Natural killer cell (primary cell): ENCODE data around the gene PHACTR1. TPM values are rescaled to one million over a fixed set of nuclear protein-coding genes. Genes with fewer than 3 reads are reported as not detected.

ENCODE experiments used
- ATAC-seq, 3 donors: fragments of 150-1000 bp in 2 of 3; fragments of 200-7000 bp in 1 of 3; cut with Tn5 transposase; 1 replicate in 1 of 3; 2 replicates in 2 of 3; pipeline ENCODE4 v1.10.0; 2021; ENCODE audit warnings: mild to moderate bottlenecking in 2 of 3, moderate library complexity in 2 of 3
- DNase-seq, 2 donors: peaks; one replicate each; pipeline versions ENCODE4 v3.0.0 to v3.0.0-alpha.2; 2013 to 2021; ENCODE audit warnings: mixed read lengths in 1 of 2
- H3K27ac ChIP-seq: one replicate; pipeline ENCODE4 v1.5.1; 2013; ENCODE audit warnings: mild to moderate bottlenecking, low read length
- H3K27me3 ChIP-seq: one replicate; pipeline ENCODE4 v1.6.1; 2013; ENCODE audit warnings: low read length; ENCODE audit not compliant: control insufficient read depth, insufficient read depth
- H3K36me3 ChIP-seq: one replicate; pipeline ENCODE4 v1.6.1; 2013; ENCODE audit warnings: low read length; ENCODE audit not compliant: control insufficient read depth, insufficient read depth
- H3K4me1 ChIP-seq: one replicate; pipeline ENCODE4 v1.6.1; 2013; ENCODE audit warnings: low read length; ENCODE audit not compliant: control insufficient read depth, insufficient read depth
- H3K4me3 ChIP-seq: one replicate; pipeline ENCODE4 v1.5.1; 2013; ENCODE audit warnings: low read length
- H3K9me3 ChIP-seq: one replicate; pipeline ENCODE4 v1.6.1; 2013; ENCODE audit warnings: low read length; ENCODE audit not compliant: control insufficient read depth, insufficient read depth
- H3K27ac Mint-ChIP-seq, 2 donors: one replicate each; pipeline ENCODE4 v1.8.0; 2022; ENCODE audit warnings: mild to moderate bottlenecking in 2 of 2, mixed read lengths in 2 of 2, moderate library complexity in 1 of 2
- H3K27me3 Mint-ChIP-seq, 2 donors: one replicate each; pipeline ENCODE4 v1.8.0; 2022; ENCODE audit warnings: low read depth in 2 of 2, mixed read lengths in 2 of 2
- H3K36me3 Mint-ChIP-seq: one replicate; pipeline ENCODE4 v1.8.0; 2022; ENCODE audit warnings: mixed read lengths
- H3K4me1 Mint-ChIP-seq, 2 donors: one replicate each; pipeline ENCODE4 v1.8.0; 2022; ENCODE audit warnings: mixed read lengths in 2 of 2
- H3K4me3 Mint-ChIP-seq: one replicate; pipeline ENCODE4 v1.8.0; 2022; ENCODE audit warnings: mild to moderate bottlenecking, moderate library complexity, mixed read lengths
- H3K9me3 Mint-ChIP-seq, 2 donors: one replicate each; pipeline ENCODE4 v1.8.0; 2022; ENCODE audit warnings: mixed read lengths in 2 of 2
- WGBS: methylation state at CpG from one replicate; pipeline ENCODE4 v1.1.7; 2013; ENCODE audit warnings: missing lambda C conversion rate; ENCODE audit not compliant: insufficient coverage; 5-methylcytosine and 5-hydroxymethylcytosine counted together
- intact Hi-C: fragments of 100-400 bp; cut with micrococcal nuclease; formaldehyde crosslinking; loops from one replicate; pipeline ENCODE4 v1.14.2; 2022
- total RNA-seq, 4 donors: library from RNA; stranded (reverse); fragments of 120-200 nt in 1 of 4; gene quantifications; one replicate each; pipeline versions ENCODE4 v1.2.3 to v1.2.4, GENCODE V29; 2013 to 2022
- TF ChIP-seq, protein P1 (sequence below): fragments of 200-600 bp; IDR thresholded peaks from one replicate; pipeline ENCODE4 v1.8.0; 2022; ENCODE audit warnings: antibody characterized with exemption

PHACTR1 gene
- total RNA-seq, 3 donors from 2014 or later (not counting 1 experiment from before 2014, with no cell fraction given) = 5.2 to 19.0 (median 5.4) TPM

DNA sequence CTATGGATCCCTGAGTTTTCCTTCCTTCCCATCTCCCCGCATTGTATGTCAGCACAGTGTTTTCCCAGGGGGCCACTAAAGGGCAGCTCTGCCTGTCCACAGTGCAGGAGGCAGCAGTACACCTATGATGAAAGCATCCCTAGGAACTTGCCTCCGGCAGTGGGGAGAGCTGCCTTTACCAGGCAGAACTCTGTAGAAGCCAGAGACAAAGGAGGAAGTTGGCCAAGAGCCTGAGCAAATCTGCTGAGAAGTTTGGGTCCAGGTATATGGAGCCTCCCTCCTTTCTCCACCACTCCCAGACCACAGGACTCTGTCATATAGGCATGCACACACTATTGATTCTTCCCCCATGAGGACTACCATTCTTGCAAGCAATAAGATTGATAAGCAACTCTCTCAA lies 329.1 kb downstream of the PHACTR1 start:
- H3K4me1 Mint-ChIP-seq = no peaks in the 10 kb centered on the region
- no peak for DNase-seq
- no peak overlapping the region for H3K27ac ChIP-seq
- H3K36me3 Mint-ChIP-seq = no peaks in the 10 kb centered on the region
- no peaks in the 10 kb centered on the region for H3K36me3 ChIP-seq
- no peak overlapping the region for H3K4me3 Mint-ChIP-seq
- intact Hi-C loops = no loop called here
- TF ChIP-seq, protein P1, sequence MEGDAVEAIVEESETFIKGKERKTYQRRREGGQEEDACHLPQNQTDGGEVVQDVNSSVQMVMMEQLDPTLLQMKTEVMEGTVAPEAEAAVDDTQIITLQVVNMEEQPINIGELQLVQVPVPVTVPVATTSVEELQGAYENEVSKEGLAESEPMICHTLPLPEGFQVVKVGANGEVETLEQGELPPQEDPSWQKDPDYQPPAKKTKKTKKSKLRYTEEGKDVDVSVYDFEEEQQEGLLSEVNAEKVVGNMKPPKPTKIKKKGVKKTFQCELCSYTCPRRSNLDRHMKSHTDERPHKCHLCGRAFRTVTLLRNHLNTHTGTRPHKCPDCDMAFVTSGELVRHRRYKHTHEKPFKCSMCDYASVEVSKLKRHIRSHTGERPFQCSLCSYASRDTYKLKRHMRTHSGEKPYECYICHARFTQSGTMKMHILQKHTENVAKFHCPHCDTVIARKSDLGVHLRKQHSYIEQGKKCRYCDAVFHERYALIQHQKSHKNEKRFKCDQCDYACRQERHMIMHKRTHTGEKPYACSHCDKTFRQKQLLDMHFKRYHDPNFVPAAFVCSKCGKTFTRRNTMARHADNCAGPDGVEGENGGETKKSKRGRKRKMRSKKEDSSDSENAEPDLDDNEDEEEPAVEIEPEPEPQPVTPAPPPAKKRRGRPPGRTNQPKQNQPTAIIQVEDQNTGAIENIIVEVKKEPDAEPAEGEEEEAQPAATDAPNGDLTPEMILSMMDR = no peak
- H3K4me3 ChIP-seq = no peak overlapping the region
- no peaks in the 10 kb centered on the region for H3K4me1 ChIP-seq
- H3K27me3 Mint-ChIP-seq = peaks cover 0 to 14% of the 10 kb centered on the region in 2 donors
- no peak overlapping the region for H3K27ac Mint-ChIP-seq
- H3K27me3 ChIP-seq = no peaks in the 10 kb centered on the region
- ATAC-seq = no peak
- no peaks in the 10 kb centered on the region for H3K9me3 ChIP-seq
- 73% methylated on average over 2 of the region's 2 CpGs for WGBS
- H3K9me3 Mint-ChIP-seq = no peaks in the 10 kb centered on the region

DNA sequence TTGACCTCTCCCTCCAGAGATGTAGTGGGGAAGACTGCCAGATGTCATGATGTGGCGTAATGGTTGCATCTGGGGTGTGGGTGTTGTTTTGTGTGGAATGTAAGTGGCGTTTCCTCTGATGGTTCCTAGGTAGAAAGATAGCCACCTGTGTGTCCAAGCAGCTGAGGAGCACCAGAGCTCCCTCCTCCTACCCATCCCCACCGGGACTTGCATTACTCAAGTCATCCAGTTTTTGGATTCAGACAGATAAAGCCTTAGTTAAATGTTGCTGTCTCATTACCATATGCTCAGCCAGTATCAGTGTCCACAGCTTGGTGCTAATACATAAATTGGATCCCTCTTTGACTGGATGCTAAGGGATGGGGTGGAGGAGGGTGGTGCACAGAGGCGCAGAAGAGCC lies 329.5 kb downstream of the PHACTR1 start:
- Mint-ChIP-seq H3K27me3 (peaks cover 1 to 18% of the 10 kb centered on the region in 2 donors), H3K27ac (no peak overlapping the region), H3K36me3 (no peaks in the 10 kb centered on the region), H3K9me3 (no peaks in the 10 kb centered on the region), H3K4me3 (no peak overlapping the region), H3K4me1 (no peaks in the 10 kb centered on the region)
- Histone ChIP-seq H3K36me3 (no peaks in the 10 kb centered on the region), H3K27ac (no peak overlapping the region), H3K9me3 (no peaks in the 10 kb centered on the region), H3K4me1 (no peaks in the 10 kb centered on the region), H3K27me3 (no peaks in the 10 kb centered on the region), H3K4me3 (no peak overlapping the region)
- DNase-seq = no peak
- intact Hi-C loops = no loop called here
- ATAC-seq = no peak
- WGBS = 89% methylated on average over 3 of the region's 4 CpGs
- TF ChIP-seq, protein P1 = no peak

DNA sequence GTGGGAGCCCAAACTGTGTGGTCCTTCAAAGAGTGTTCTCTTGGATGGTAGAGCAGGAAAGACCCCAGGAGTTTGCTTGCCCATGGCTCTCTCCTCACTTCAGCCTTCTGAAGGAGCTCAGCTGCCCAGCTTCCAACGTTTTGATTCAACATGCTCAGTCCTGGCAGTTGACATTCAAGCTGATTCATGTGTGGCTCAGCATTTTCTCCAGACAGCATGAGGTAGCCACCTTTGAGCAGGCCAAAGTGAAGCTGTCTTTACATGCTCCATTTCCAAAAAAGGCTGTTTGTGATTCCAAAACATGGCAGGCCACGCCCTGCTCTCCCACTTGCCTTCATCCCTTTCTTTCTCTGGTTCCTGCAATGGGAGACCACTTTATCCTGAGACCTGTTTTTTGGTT lies 331.5 kb downstream of the PHACTR1 start:
- no peak overlapping the region for H3K4me3 Mint-ChIP-seq
- H3K9me3 Mint-ChIP-seq = no peaks in the 10 kb centered on the region
- ATAC-seq = no peak

More for the DNA sequence above, 331.5 kb downstream of the PHACTR1 start:
- H3K27me3 ChIP-seq = no peaks in the 10 kb centered on the region
- H3K36me3 Mint-ChIP-seq = no peaks in the 10 kb centered on the region
- no peak overlapping the region for H3K27ac Mint-ChIP-seq
- 43% methylated on average over 2 of the region's 2 CpGs for WGBS
- no peak overlapping the region for H3K27ac ChIP-seq
- no peak for DNase-seq
- H3K4me3 ChIP-seq = no peak overlapping the region
- peaks cover 13 to 17% of the 10 kb centered on the region in 2 donors for H3K27me3 Mint-ChIP-seq
- no peaks in the 10 kb centered on the region for H3K9me3 ChIP-seq
- H3K4me1 ChIP-seq = no peaks in the 10 kb centered on the region
- H3K4me1 Mint-ChIP-seq = no peaks in the 10 kb centered on the region
- no peaks in the 10 kb centered on the region for H3K36me3 ChIP-seq
- TF ChIP-seq, protein P1 = no peak
- intact Hi-C loops = no loop called here
